HepG2 (cell line): ENCODE results near the gene SLC38A3. TPM values are rescaled to one million over a fixed set of nuclear protein-coding genes. Genes with fewer than 3 reads are reported as not detected.
A peak's percentile ranks its signal among the peaks of the same experiment; 100 is the strongest.

Source experiments
- ARNT2 ChIP-seq: sonication (generic); formaldehyde crosslinking; IDR thresholded peaks from 2 replicates; pipeline ENCODE4 v1.8.0; 2022; ENCODE audit warnings: mild to moderate bottlenecking, low read depth, missing genetic modification reagents, moderate library complexity
- DZIP1 ChIP-seq: sonication (generic); formaldehyde crosslinking; IDR thresholded peaks from 2 replicates; pipeline ENCODE4 v1.5.0; 2020; ENCODE audit warnings: mild to moderate bottlenecking, missing genetic modification reagents
- HDAC6 ChIP-seq: fragments of 200-600 bp; sonication (generic); IDR thresholded peaks from 2 replicates; pipeline ENCODE4 v1.7.0; 2017; ENCODE audit warnings: mild to moderate bottlenecking, antibody characterized with exemption, low read length, low read depth
- HMGXB3 ChIP-seq: sonication (generic); formaldehyde crosslinking; IDR thresholded peaks from 2 replicates; pipeline ENCODE4 v1.4.0; 2020; ENCODE audit warnings: missing genetic modification reagents, borderline replicate concordance
- PHB2 ChIP-seq: fragments of 450-650 bp; IDR thresholded peaks from 2 replicates; pipeline ENCODE4 v1.6.1; 2018; ENCODE audit not compliant: partially characterized antibody
- PRDM4 ChIP-seq: sonication (generic); formaldehyde crosslinking; IDR thresholded peaks from 2 replicates; pipeline ENCODE4 v1.9.0; 2021; ENCODE audit warnings: missing genetic modification reagents, borderline replicate concordance
- SIN3B ChIP-seq: fragments of 150-350 bp; IDR thresholded peaks from 2 replicates; pipeline ENCODE4 v1.6.1; 2014; ENCODE audit warnings: low read length
- SIX4 ChIP-seq: sonication (generic); formaldehyde crosslinking; IDR thresholded peaks from 2 replicates; pipeline ENCODE4 v1.4.0; 2020; ENCODE audit warnings: missing genetic modification reagents
- SMC3 ChIP-seq: IDR thresholded peaks from 2 replicates; pipeline ENCODE4 v1.6.1; 2011; ENCODE audit warnings: low read length, improper control_type of control experiment
- SOX5 ChIP-seq: IDR thresholded peaks from 2 replicates; pipeline ENCODE4 v1.6.1; 2016; ENCODE audit warnings: borderline replicate concordance
- SRSF1 ChIP-seq: fragments of 200-400 bp; formaldehyde crosslinking; optimal IDR thresholded peaks from 2 replicates; pipeline ENCODE3; 2017; ENCODE audit warnings: mild to moderate bottlenecking, low read depth, low read length, moderate library complexity
- TARDBP ChIP-seq: sonication (generic); formaldehyde crosslinking; IDR thresholded peaks from 2 replicates; pipeline ENCODE4 v1.8.0; 2022; ENCODE audit warnings: mild to moderate bottlenecking, missing genetic modification reagents
- THYN1 ChIP-seq: sonication (generic); formaldehyde crosslinking; IDR thresholded peaks from 2 replicates; pipeline ENCODE4 v1.8.1; 2023; ENCODE audit warnings: low read depth, mild to moderate bottlenecking, moderate library complexity, missing genetic modification reagents, borderline replicate concordance
- TMF1 ChIP-seq: sonication (generic); formaldehyde crosslinking; IDR thresholded peaks from 2 replicates; pipeline ENCODE4 v1.8.1; 2022; ENCODE audit warnings: low read depth, missing genetic modification reagents
- ZFY ChIP-seq: sonication (generic); formaldehyde crosslinking; IDR thresholded peaks from 2 replicates; pipeline ENCODE4 v1.4.0; 2020; ENCODE audit warnings: missing genetic modification reagents
- ZMAT3 ChIP-seq: sonication (generic); formaldehyde crosslinking; conservative IDR thresholded peaks from 2 replicates; pipeline ENCODE4 v1.7.0; 2021; ENCODE audit warnings: missing genetic modification reagents
- ZNF3 ChIP-seq: IDR thresholded peaks from 2 replicates; pipeline ENCODE4 v1.7.0; 2017; ENCODE audit warnings: inconsistent platforms
- ZNF614 ChIP-seq: IDR thresholded peaks from 2 replicates; pipeline ENCODE4 v1.6.1; 2018; ENCODE audit warnings: missing biosample characterization, missing genetic modification reagents, inconsistent platforms, borderline replicate concordance
- ZNF674 ChIP-seq: sonication (generic); formaldehyde crosslinking; IDR thresholded peaks from 2 replicates; pipeline ENCODE4 v1.5.0; 2020; ENCODE audit warnings: low read depth, mild to moderate bottlenecking, missing genetic modification reagents
- ZNF788 ChIP-seq: sonication (generic); formaldehyde crosslinking; IDR thresholded peaks from 2 replicates; pipeline ENCODE4 v1.5.0; 2020; ENCODE audit warnings: mild to moderate bottlenecking, missing genetic modification reagents, borderline replicate concordance
- ZSCAN30 ChIP-seq: sonication (generic); formaldehyde crosslinking; IDR thresholded peaks from 2 replicates; pipeline ENCODE4 v1.5.0; 2020; ENCODE audit warnings: mild to moderate bottlenecking, missing genetic modification reagents
- polyA plus RNA-seq, 8 experiments: library from polyadenylated mRNA; depleted of rRNA in 3 of 8; stranded (reverse) in 7 of 8; unstranded in 1 of 8; fragments of >200 nt; fragmentation: Illumina TruSeq in 4 of 8; extraction: Trizol in 4 of 8; gene quantifications; 2 replicates each; pipeline versions ENCODE4 v1.2.1 to v1.2.3, GENCODE V29; 2011 to 2016; ENCODE audit warnings: low read depth in 4 of 8, missing spikeins in 1 of 8, mixed read lengths in 1 of 8; ENCODE audit not compliant: insufficient read depth in 1 of 8
- total RNA-seq, 5 experiments: library from RNA; depleted of rRNA; stranded (reverse); fragments of >200 nt; fragmentation: Illumina TruSeq; extraction: Trizol; gene quantifications; 2 replicates each; pipeline ENCODE4 v1.2.3, GENCODE V29; 2016; ENCODE audit warnings: low read depth in 1 of 5

Gene SLC38A3
- total and polyA plus RNA-seq, 2 of the 13 experiments (the other 11 are each of a cell fraction or from before 2014, with no cell fraction given) = 29.8 to 164 TPM

- TF ChIP-seq DZIP1 (CRISPR knock-in tag) = no peak; the same call in 1 of the 2 replicates
- no peak for TF ChIP-seq THYN1 (CRISPR knock-in tag)
- TF ChIP-seq HMGXB3 (CRISPR knock-in tag) = peak; percentile 67; the same call in 1 of the 2 replicates
- TF ChIP-seq PRDM4 (CRISPR knock-in tag) = no peak
- no peak; the same call in 1 of the 2 replicates for TF ChIP-seq ZNF674
- TF ChIP-seq ARNT2 (CRISPR knock-in tag) = peak; percentile 75; the same call in 1 of the 2 replicates
- 0 out of 2 replicates have a peak, but pooled peaks have one; percentile 20 for TF ChIP-seq SMC3
- TF ChIP-seq SOX5 = peak; percentile 56; the same call in 1 of the 2 replicates
- no peak for TF ChIP-seq ZSCAN30 (CRISPR knock-in tag)
- no peak; the same call in 1 of the 2 replicates for TF ChIP-seq SIN3B
- 0 out of 2 replicates have a peak, but pooled peaks have one; percentile 5 for TF ChIP-seq SIX4 (CRISPR knock-in tag)
- peak; percentile 76; the same call in 1 of the 2 replicates for TF ChIP-seq ZNF788 (CRISPR knock-in tag)
- peak; percentile 80 for TF ChIP-seq ZFY (CRISPR knock-in tag)
- peak; percentile 51 for TF ChIP-seq ZNF614 (CRISPR knock-in tag)
- TF ChIP-seq ZNF3 (CRISPR knock-in tag) = no peak
- TF ChIP-seq TARDBP (CRISPR knock-in tag) = peak; percentile 73
- TF ChIP-seq HDAC6 = no peak
- no peak for TF ChIP-seq PHB2
- peak; percentile 67 for TF ChIP-seq SRSF1
- no peak for TF ChIP-seq TMF1
- peak; percentile 96 for TF ChIP-seq ZMAT3 (CRISPR knock-in tag)
These were observed 9.4 kb upstream of the SLC38A3 start (continued) for GRCh38 chr3:50195501-50196252.
